Germinal center (tissue), 1 donor: Measurements from ENCODE around the gene PPP6R3.
"Not testable (repeated sequence)": the region's sequence is repeated elsewhere in the genome, so short reads cannot be mapped to it uniquely, and the experiment has no call there.

Source experiments
- DNase-seq: peaks from one replicate; pipeline ENCODE4 v3.0.0; 2012; ENCODE audit warnings: mixed read lengths, low spot score

The PPP6R3 gene

GRCh38 chr11:68457216-68457897, 3.2 kb upstream of the PPP6R3 start:
- DNase-seq: no peak

GRCh38 chr11:68457898-68458249, 2.7 kb upstream of the PPP6R3 start:
- no peak for DNase-seq

- not testable (repeated sequence) for DNase-seq
These were observed 2.2 kb upstream of the PPP6R3 start for GRCh38 chr11:68458340-68458739.

GRCh38 chr11:68459886-68460740, 439 bp upstream of the PPP6R3 start:
- DNase-seq: peak; percentile 99

- no peak for DNase-seq
These were observed 994 bp downstream of the PPP6R3 start for GRCh38 chr11:68461575-68461917.

GRCh38 chr11:68463714-68464113, 3.2 kb downstream of the PPP6R3 start:
- no peak for DNase-seq

- DNase-seq: no peak
These were observed 6.8 kb downstream of the PPP6R3 start for GRCh38 chr11:68467201-68467834.

GRCh38 chr11:68468217-68468828, 7.8 kb downstream of the PPP6R3 start:
- peak; percentile 56 for DNase-seq

GRCh38 chr11:68469122-68469521, 8.6 kb downstream of the PPP6R3 start:
- no peak for DNase-seq

GRCh38 chr11:68469642-68470041, 9.1 kb downstream of the PPP6R3 start:
- no peak for DNase-seq

- DNase-seq: no peak
These were observed 9.8 kb downstream of the PPP6R3 start for GRCh38 chr11:68470304-68470811.

GRCh38 chr11:68471360-68472340, 11.1 kb downstream of the PPP6R3 start:
- no peak for DNase-seq

GRCh38 chr11:68472778-68473177, 12.2 kb downstream of the PPP6R3 start:
- no peak for DNase-seq

GRCh38 chr11:68473693-68474092, 13.1 kb downstream of the PPP6R3 start:
- DNase-seq: no peak

- not testable (repeated sequence) for DNase-seq
These were observed 15.1 kb downstream of the PPP6R3 start for GRCh38 chr11:68475626-68476025.

GRCh38 chr11:68479390-68479789, 18.8 kb downstream of the PPP6R3 start:
- DNase-seq: no peak

- DNase-seq: no peak
These were observed 19.6 kb downstream of the PPP6R3 start for GRCh38 chr11:68480193-68480592.

GRCh38 chr11:68480852-68481510, 20.4 kb downstream of the PPP6R3 start:
- DNase-seq: no peak

GRCh38 chr11:68481579-68482240, 21.2 kb downstream of the PPP6R3 start:
- DNase-seq: no peak

- DNase-seq: no peak
These were observed 28.1 kb downstream of the PPP6R3 start for GRCh38 chr11:68488623-68489022.
